ENCODE measurements around the gene LARGE1. TPM values are rescaled to one million over a fixed set of nuclear protein-coding genes. Genes with fewer than 3 reads are reported as not detected.

LARGE1 gene
- total and polyA plus RNA-seq, 2 of the 4 experiments (the other 2 are of a cell fraction) = 6.2 to 12.4 TPM

DNA sequence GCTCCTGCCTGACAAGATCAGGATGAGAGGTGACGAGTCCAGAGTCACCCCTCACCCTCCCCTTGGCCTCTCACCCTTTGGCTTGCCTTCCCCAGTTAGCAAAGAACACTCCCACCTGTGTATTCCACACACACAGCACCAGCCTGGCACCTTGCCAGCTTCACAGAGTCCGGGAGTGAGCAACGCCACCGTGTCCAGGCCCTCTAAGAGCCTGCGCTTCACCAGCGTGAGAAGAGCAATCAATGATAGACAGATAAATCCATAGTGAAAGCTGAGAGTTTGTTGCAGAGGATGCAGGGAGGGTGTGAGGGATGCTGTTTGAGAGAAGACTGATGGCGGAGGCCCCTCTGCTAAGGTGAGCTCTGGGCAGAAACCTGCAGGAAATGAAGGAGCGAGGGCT is 404.5 kb downstream of the LARGE1 start:
- H2AFZ ChIP-seq (replicated peaks; ENCODE audit: low read length, poor library complexity) = no peak overlapping the region
- no peak overlapping the region for H3K56ac ChIP-seq (ENCODE audit: extremely low read depth, insufficient read depth, low read length)
- no peak for TF ChIP-seq MXI1 (IDR thresholded peaks at IDR 0.05; ENCODE audit: borderline replicate concordance, low read depth, low read length)
- TF ChIP-seq MAFK (IDR thresholded peaks at IDR 0.05; ENCODE audit: low read depth, low read length) = no peak
- no peak for TF ChIP-seq SMC3 (IDR thresholded peaks at IDR 0.05; ENCODE audit: low read depth, low read length)
- TF ChIP-seq CEBPB (IDR thresholded peaks at IDR 0.05; ENCODE audit: low read depth, low read length) = no peak
- no peak for TF ChIP-seq POLR2A (IDR thresholded peaks at IDR 0.05; ENCODE audit: low read depth, low read length)
- no peak for TF ChIP-seq CHD1 (IDR thresholded peaks at IDR 0.05; ENCODE audit: low read depth, low read length)
- TF ChIP-seq, protein P1, sequence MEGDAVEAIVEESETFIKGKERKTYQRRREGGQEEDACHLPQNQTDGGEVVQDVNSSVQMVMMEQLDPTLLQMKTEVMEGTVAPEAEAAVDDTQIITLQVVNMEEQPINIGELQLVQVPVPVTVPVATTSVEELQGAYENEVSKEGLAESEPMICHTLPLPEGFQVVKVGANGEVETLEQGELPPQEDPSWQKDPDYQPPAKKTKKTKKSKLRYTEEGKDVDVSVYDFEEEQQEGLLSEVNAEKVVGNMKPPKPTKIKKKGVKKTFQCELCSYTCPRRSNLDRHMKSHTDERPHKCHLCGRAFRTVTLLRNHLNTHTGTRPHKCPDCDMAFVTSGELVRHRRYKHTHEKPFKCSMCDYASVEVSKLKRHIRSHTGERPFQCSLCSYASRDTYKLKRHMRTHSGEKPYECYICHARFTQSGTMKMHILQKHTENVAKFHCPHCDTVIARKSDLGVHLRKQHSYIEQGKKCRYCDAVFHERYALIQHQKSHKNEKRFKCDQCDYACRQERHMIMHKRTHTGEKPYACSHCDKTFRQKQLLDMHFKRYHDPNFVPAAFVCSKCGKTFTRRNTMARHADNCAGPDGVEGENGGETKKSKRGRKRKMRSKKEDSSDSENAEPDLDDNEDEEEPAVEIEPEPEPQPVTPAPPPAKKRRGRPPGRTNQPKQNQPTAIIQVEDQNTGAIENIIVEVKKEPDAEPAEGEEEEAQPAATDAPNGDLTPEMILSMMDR (conservative IDR thresholded peaks at IDR 0.05; ENCODE audit: low read depth, low read length) = no peak
- no peak for TF ChIP-seq NFE2L2 (IDR thresholded peaks at IDR 0.05; ENCODE audit: low read depth, low read length)
- H2AK9ac ChIP-seq (replicated peaks; ENCODE audit: low read depth, low read length, poor library complexity) = peak overlapping the region; percentile 45
- H3K4me1 ChIP-seq (ENCODE audit: control insufficient read depth, insufficient read depth, low read length) = peaks cover 3% of the 10 kb centered on the region; the same call in 1 of the 2 replicates
- no peak overlapping the region for H3K4me2 ChIP-seq (ENCODE audit: low read depth, low read length)
- H3K4ac ChIP-seq (ENCODE audit: low read depth, low read length) = no peak overlapping the region
- H3K18ac ChIP-seq (ENCODE audit: low read depth, low read length) = no peak overlapping the region
- no peak overlapping the region for H3K14ac ChIP-seq (replicated peaks; ENCODE audit: low read depth, low read length)
- H3K9me3 ChIP-seq (ENCODE audit: control insufficient read depth, insufficient read depth, low read length) = no peaks in the 10 kb centered on the region
- no TSS peak for BruUV-seq (replicated peaks)
- H2AK5ac ChIP-seq (ENCODE audit: low read depth, low read length) = no peak overlapping the region
- no peak overlapping the region for H2BK120ac ChIP-seq (ENCODE audit: low read depth, low read length)
- H3K27ac ChIP-seq (ENCODE audit: insufficient read depth, low read length) = no peak overlapping the region
- H3K27me3 ChIP-seq (ENCODE audit: control insufficient read depth, insufficient read depth, low read length) = no peaks in the 10 kb centered on the region
- no peak for DNase-seq
- H3K4me3 ChIP-seq (ENCODE audit: insufficient read depth, low read depth, low read length) = no peak overlapping the region
- intact Hi-C loops (cut with micrococcal nuclease) = loop anchor here (10.0 kb wide), 1 partner anchor 289 kb away; no protein-coding TSS in a partner anchor
- H3K9ac ChIP-seq (ENCODE audit: low read depth, low read length) = no peak overlapping the region
- H4K5ac ChIP-seq (ENCODE audit: low read depth, low read length) = no peak overlapping the region
- peaks cover 2% of the 10 kb centered on the region; the same call in 1 of the 2 replicates for H3K9me1 ChIP-seq (ENCODE audit: insufficient read depth, low read length)
- in situ Hi-C loops (cut with MboI; ENCODE audit: low sequenced_read_pairs) = loop anchor here (10.0 to 25.0 kb wide), 3 partner anchors 409 to 1639 kb away; partner anchors contain the start of gene LARGE1
- no peaks in the 10 kb centered on the region for H3K79me1 ChIP-seq (ENCODE audit: low read depth in 1 of 2, low read length in 2 of 2)
- H2BK20ac ChIP-seq (ENCODE audit: low read depth, low read length) = no peak overlapping the region
- no peaks in the 10 kb centered on the region for H4K20me1 ChIP-seq (ENCODE audit: insufficient read depth, low read length)
- no peaks in the 10 kb centered on the region for H3K36me3 ChIP-seq (ENCODE audit: control insufficient read depth, insufficient read depth, low read length)
- dilution Hi-C loops (cut with HindIII; ENCODE audit: low sequenced_read_pairs, unreplicated experiment) = no loop called here
- H4K8ac ChIP-seq (ENCODE audit: low read depth in 2 of 2, low read length in 2 of 2) = no peak overlapping the region
- H3K23ac ChIP-seq (ENCODE audit: low read depth, low read length) = no peak overlapping the region
- ChIA-PET CTCF (no interaction called here), POLR2A (ENCODE audit: unreplicated experiment) (no interaction called here)
- no peak overlapping the region for H2BK15ac ChIP-seq (ENCODE audit: low read depth, low read length)
- H4K91ac ChIP-seq (ENCODE audit: insufficient read depth, low read depth, low read length) = no peak overlapping the region
- WGBS, 2 experiments (ENCODE audit: extremely low coverage in 2 of 2, insufficient read length in 1 of 2) = 65% methylated on average over 7 of the region's 8 CpGs; no CpG with 5 or more reads in 1 of the 2 experiments
- no peak for ATAC-seq (ENCODE audit: low read depth)
- H2BK5ac ChIP-seq (ENCODE audit: low read depth, low read length, poor library complexity, severe bottlenecking) = no peak overlapping the region

All from IMR-90 (cell line).